Measurements from ENCODE around the gene EVPLL. TPM values are rescaled to one million over a fixed set of nuclear protein-coding genes. Genes with fewer than 3 reads are reported as not detected.
"Not testable (repeated sequence)": the region's sequence is repeated elsewhere in the genome, so short reads cannot be mapped to it uniquely, and the experiment has no call there.

EVPLL gene
- total RNA-seq, 1 experiment from 2014 or later, result not detected

GRCh38 chr17:18331879-18332278, 45.7 kb upstream of the EVPLL start:
- ATAC-seq, result no peak
- CTCF ChIA-PET, result no interaction called here

GRCh38 chr17:18332909-18333489, 44.6 kb upstream of the EVPLL start:
- no peaks in the 10 kb centered on the region for H3K36me3 ChIP-seq (ENCODE audit: control insufficient read depth, insufficient read depth, low read length)
- CTCF ChIA-PET, result no interaction called here

More at GRCh38 chr17:18331879-18332278, 45.7 kb upstream of the EVPLL start:
- in situ Hi-C loops (cut with HindIII; ENCODE audit: low pct_unique_long_range_greater_than_20kb, low sequenced_read_pairs) (no loop called here), intact Hi-C loops (cut with micrococcal nuclease; ENCODE audit: unreplicated experiment) (no loop called here)
- BruUV-seq (replicated peaks), result no TSS peak
- no peak for TF ChIP-seq POLR2AphosphoS5 (IDR thresholded peaks at IDR 0.05; ENCODE audit: low read depth, low read length)
- TF ChIP-seq, protein P1, sequence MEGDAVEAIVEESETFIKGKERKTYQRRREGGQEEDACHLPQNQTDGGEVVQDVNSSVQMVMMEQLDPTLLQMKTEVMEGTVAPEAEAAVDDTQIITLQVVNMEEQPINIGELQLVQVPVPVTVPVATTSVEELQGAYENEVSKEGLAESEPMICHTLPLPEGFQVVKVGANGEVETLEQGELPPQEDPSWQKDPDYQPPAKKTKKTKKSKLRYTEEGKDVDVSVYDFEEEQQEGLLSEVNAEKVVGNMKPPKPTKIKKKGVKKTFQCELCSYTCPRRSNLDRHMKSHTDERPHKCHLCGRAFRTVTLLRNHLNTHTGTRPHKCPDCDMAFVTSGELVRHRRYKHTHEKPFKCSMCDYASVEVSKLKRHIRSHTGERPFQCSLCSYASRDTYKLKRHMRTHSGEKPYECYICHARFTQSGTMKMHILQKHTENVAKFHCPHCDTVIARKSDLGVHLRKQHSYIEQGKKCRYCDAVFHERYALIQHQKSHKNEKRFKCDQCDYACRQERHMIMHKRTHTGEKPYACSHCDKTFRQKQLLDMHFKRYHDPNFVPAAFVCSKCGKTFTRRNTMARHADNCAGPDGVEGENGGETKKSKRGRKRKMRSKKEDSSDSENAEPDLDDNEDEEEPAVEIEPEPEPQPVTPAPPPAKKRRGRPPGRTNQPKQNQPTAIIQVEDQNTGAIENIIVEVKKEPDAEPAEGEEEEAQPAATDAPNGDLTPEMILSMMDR (IDR thresholded peaks at IDR 0.05), result no peak
- no peak for TF ChIP-seq TCF7L2 (IDR thresholded peaks at IDR 0.05; ENCODE audit: low read depth, low read length)
- no peak for TF ChIP-seq SIN3A (IDR thresholded peaks at IDR 0.05; ENCODE audit: borderline replicate concordance, insufficient read depth, low read depth, low read length)
- TF ChIP-seq, protein P2, sequence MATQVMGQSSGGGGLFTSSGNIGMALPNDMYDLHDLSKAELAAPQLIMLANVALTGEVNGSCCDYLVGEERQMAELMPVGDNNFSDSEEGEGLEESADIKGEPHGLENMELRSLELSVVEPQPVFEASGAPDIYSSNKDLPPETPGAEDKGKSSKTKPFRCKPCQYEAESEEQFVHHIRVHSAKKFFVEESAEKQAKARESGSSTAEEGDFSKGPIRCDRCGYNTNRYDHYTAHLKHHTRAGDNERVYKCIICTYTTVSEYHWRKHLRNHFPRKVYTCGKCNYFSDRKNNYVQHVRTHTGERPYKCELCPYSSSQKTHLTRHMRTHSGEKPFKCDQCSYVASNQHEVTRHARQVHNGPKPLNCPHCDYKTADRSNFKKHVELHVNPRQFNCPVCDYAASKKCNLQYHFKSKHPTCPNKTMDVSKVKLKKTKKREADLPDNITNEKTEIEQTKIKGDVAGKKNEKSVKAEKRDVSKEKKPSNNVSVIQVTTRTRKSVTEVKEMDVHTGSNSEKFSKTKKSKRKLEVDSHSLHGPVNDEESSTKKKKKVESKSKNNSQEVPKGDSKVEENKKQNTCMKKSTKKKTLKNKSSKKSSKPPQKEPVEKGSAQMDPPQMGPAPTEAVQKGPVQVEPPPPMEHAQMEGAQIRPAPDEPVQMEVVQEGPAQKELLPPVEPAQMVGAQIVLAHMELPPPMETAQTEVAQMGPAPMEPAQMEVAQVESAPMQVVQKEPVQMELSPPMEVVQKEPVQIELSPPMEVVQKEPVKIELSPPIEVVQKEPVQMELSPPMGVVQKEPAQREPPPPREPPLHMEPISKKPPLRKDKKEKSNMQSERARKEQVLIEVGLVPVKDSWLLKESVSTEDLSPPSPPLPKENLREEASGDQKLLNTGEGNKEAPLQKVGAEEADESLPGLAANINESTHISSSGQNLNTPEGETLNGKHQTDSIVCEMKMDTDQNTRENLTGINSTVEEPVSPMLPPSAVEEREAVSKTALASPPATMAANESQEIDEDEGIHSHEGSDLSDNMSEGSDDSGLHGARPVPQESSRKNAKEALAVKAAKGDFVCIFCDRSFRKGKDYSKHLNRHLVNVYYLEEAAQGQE (IDR thresholded peaks at IDR 0.05; ENCODE audit: insufficient read depth in 1 of 2, low read depth in 2 of 2, low read length in 1 of 2), result no peak
- DNase-seq (ENCODE audit: low read depth, low spot score), result no peak
- no peaks in the 10 kb centered on the region for H3K27me3 ChIP-seq (ENCODE audit: control insufficient read depth, insufficient read depth, low read length)
- no peaks in the 10 kb centered on the region for H3K36me3 ChIP-seq (ENCODE audit: control insufficient read depth, insufficient read depth, low read length)
- no peaks in the 10 kb centered on the region for H3K9me3 ChIP-seq (ENCODE audit: control insufficient read depth, insufficient read depth, low read depth, low read length)
- no peak overlapping the region for H3K27ac ChIP-seq (ENCODE audit: low read length)
- no peaks in the 10 kb centered on the region for H3K4me1 ChIP-seq (ENCODE audit: control insufficient read depth, insufficient read depth, low read length)
- H3K4me3 ChIP-seq (ENCODE audit: low read depth in 2 of 2, low read length in 2 of 2), result no peak overlapping the region
- POLR2A ChIA-PET, result no interaction called here

GRCh38 chr17:18338158-18338557, 39.4 kb upstream of the EVPLL start:
- BruUV-seq (replicated peaks); H3K27me3 ChIP-seq (ENCODE audit: control insufficient read depth, insufficient read depth, low read length); H3K9me3 ChIP-seq (ENCODE audit: control insufficient read depth, insufficient read depth, low read depth, low read length); ATAC-seq; H3K27ac ChIP-seq (ENCODE audit: low read length); DNase-seq (ENCODE audit: low read depth, low spot score); in situ Hi-C loops (cut with HindIII; ENCODE audit: low pct_unique_long_range_greater_than_20kb, low sequenced_read_pairs); H3K4me1 ChIP-seq (ENCODE audit: control insufficient read depth, insufficient read depth, low read length); POLR2A ChIA-PET; H3K4me3 ChIP-seq (ENCODE audit: low read depth in 2 of 2, low read length in 2 of 2); CTCF ChIA-PET; H3K36me3 ChIP-seq (ENCODE audit: control insufficient read depth, insufficient read depth, low read length); intact Hi-C loops (cut with micrococcal nuclease; ENCODE audit: unreplicated experiment): not testable (repeated sequence)

More at GRCh38 chr17:18332909-18333489, 44.6 kb upstream of the EVPLL start:
- no peaks in the 10 kb centered on the region for H3K9me3 ChIP-seq (ENCODE audit: control insufficient read depth, insufficient read depth, low read depth, low read length)
- in situ Hi-C loops (cut with HindIII; ENCODE audit: low pct_unique_long_range_greater_than_20kb, low sequenced_read_pairs), result no loop called here
- H3K4me3 ChIP-seq (ENCODE audit: low read depth in 2 of 2, low read length in 2 of 2), result no peak overlapping the region
- no peaks in the 10 kb centered on the region for H3K27me3 ChIP-seq (ENCODE audit: control insufficient read depth, insufficient read depth, low read length)
- BruUV-seq (replicated peaks), result no TSS peak
- POLR2A ChIA-PET, result no interaction called here
- H3K4me1 ChIP-seq (ENCODE audit: control insufficient read depth, insufficient read depth, low read length), result no peaks in the 10 kb centered on the region
- no peak overlapping the region for H3K27ac ChIP-seq (ENCODE audit: low read length)
- TF ChIP-seq, protein P2 (IDR thresholded peaks at IDR 0.05; ENCODE audit: insufficient read depth in 1 of 2, low read depth in 2 of 2, low read length in 1 of 2), result no peak
- TF ChIP-seq, protein P1 (IDR thresholded peaks at IDR 0.05), result no peak
- TF ChIP-seq POLR2AphosphoS5 (IDR thresholded peaks at IDR 0.05; ENCODE audit: low read depth, low read length) (no peak), TCF7L2 (IDR thresholded peaks at IDR 0.05; ENCODE audit: low read depth, low read length) (no peak), SIN3A (IDR thresholded peaks at IDR 0.05; ENCODE audit: borderline replicate concordance, insufficient read depth, low read depth, low read length) (no peak)
- ATAC-seq, result no peak
- intact Hi-C loops (cut with micrococcal nuclease; ENCODE audit: unreplicated experiment), result no loop called here
- no peak for DNase-seq (ENCODE audit: low read depth, low spot score)

Measured in Panc1 (cell line).